Heart left ventricle (tissue), 16 donors: Measurements from ENCODE around the gene SIAH1. TPM values are rescaled to one million over a fixed set of nuclear protein-coding genes. Genes with fewer than 3 reads are reported as not detected.
A peak's percentile ranks its signal among the peaks of the same experiment; 100 is the strongest.
"Not testable (repeated sequence)": the region's sequence is repeated elsewhere in the genome, so short reads cannot be mapped to it uniquely, and the experiment has no call there.

Source experiments
- ATAC-seq, 4 donors: fragments of 200-7000 bp; cut with Tn5 transposase; one replicate each; pipeline ENCODE4 v1.9.1; 2020 to 2022; ENCODE audit warnings: moderate library complexity in 4 of 4, mild to moderate bottlenecking in 3 of 4, moderate number of reproducible peaks in 1 of 4
- DNase-seq, 5 donors: peaks; one replicate each; pipeline ENCODE4 v3.0.0-alpha.2; 2020
- H3K27ac ChIP-seq, 12 donors: fragments of 200-600 bp; sonication (generic) in 4 of 12; one replicate each; pipeline versions ENCODE4 v1.5.0 to v1.8.0; 2016 to 2022; ENCODE audit warnings: mild to moderate bottlenecking in 2 of 12
- H3K27me3 ChIP-seq, 9 donors: fragments of 200-600 bp; sonication (generic) in 2 of 9; one replicate each; pipeline versions ENCODE4 v1.5.1 to v1.8.0; 2016 to 2022; ENCODE audit warnings: mild to moderate bottlenecking in 3 of 9
- H3K36me3 ChIP-seq, 9 donors: fragments of 200-600 bp; sonication (generic) in 2 of 9; one replicate each; pipeline versions ENCODE4 v1.5.0 to v1.8.0; 2018 to 2022; ENCODE audit warnings: mild to moderate bottlenecking in 2 of 9
- H3K4me1 ChIP-seq, 12 donors: fragments of 200-600 bp; sonication (generic) in 4 of 12; one replicate each; pipeline versions ENCODE4 v1.5.0 to v1.8.0; 2016 to 2022; ENCODE audit warnings: mild to moderate bottlenecking in 3 of 12
- H3K4me3 ChIP-seq, 12 donors: fragments of 200-600 bp; sonication (generic) in 4 of 12; one replicate each; pipeline versions ENCODE4 v1.5.0 to v1.8.0; 2017 to 2022; ENCODE audit warnings: mild to moderate bottlenecking in 9 of 12, moderate library complexity in 4 of 12
- H3K9me3 ChIP-seq, 12 donors: fragments of 200-600 bp; sonication (generic) in 4 of 12; one replicate each; pipeline versions ENCODE4 v1.5.0 to v1.8.0; 2016 to 2022; ENCODE audit warnings: mild to moderate bottlenecking in 1 of 12
- CTCF ChIP-seq, 12 donors: fragments of 200-600 bp; sonication (generic) in 4 of 12; IDR thresholded peaks; one replicate each; pipeline versions ENCODE4 v1.5.0 to v1.8.0; 2018 to 2022; ENCODE audit warnings: antibody characterized with exemption in 12 of 12, mild to moderate bottlenecking in 5 of 12
- POLR2A ChIP-seq, 2 donors: fragments of 450-650 bp; IDR thresholded peaks; one replicate each; pipeline ENCODE4 v1.6.1; 2017; ENCODE audit warnings: antibody characterized with exemption in 2 of 2, mild to moderate bottlenecking in 2 of 2, moderate library complexity in 2 of 2
- WGBS, 4 donors: extraction: QIAGEN DNeasy Blood & Tissue Kit in 2 of 4; methylation state at CpG; one replicate each; pipeline versions ENCODE4 v1.1.5 to v1.1.7; 2013 to 2018; 5-methylcytosine and 5-hydroxymethylcytosine counted together
- intact Hi-C, 10 donors: fragments of 100-400 bp; cut with DNase I; formaldehyde crosslinking; loops; one replicate each; pipeline versions ENCODE4 v1.11.1 to v1.14.2; 2022
- polyA plus RNA-seq, 2 donors: library from polyadenylated mRNA; stranded (reverse); fragments of 200-250 nt; gene quantifications; one replicate each; pipeline ENCODE4 v1.2.3, GENCODE V29; 2013
- total RNA-seq, 9 donors: library from RNA; depleted of rRNA in 2 of 9; stranded (reverse); fragments of >200 nt in 2 of 9; fragmentation: NEBNext Ultra II Directional in 3 of 9; extraction: Animal tissue kit (Norgen Biotek cat#: 25700) in 3 of 9; gene quantifications; one replicate each; pipeline versions ENCODE4 v1.1.0 to v1.2.4, GENCODE V29; 2016 to 2023
- donor health status: ischemic (EF 13 %, LVEDD 7.1; RV severe dilation, severe dysfunction).
- donor health status: healthy with polysubstance abuse.
- donor health status: DM: no; HTN: yes; CAD: no.
- donor health status: DM: no; HTN: no; CAD: no.
- donor health status: ischemic (EF 25% LVEDD 6.9; RV normal size, moderate dysfunction).
- donor health status: ischemic (EF 25% LVEDD 5.7; RV mildly dilated, moderate dysfunction).
- donor health status: healthy.
- donor health status: DM: yes; HTN: yes; CAD: no.
- donor health status: ischemic (EF 35%, LVEDD 5.7; RV mildly dilated, moderate dysfunction).
- donor health status: nonischemic (EF 11% LVEDD 7.7; RV severe dilation, severe dysfunction).
- donor health status: DM: yes; HTN: yes; CAD: no.
- donor health status: PGD.
- donor health status: ischemic (EF 29% LVEDD 5.4; RV normal size, mild dysfunction).
- donor health status: nonischemic (EF 23%, LVEDD 6.1; RV moderate dilation, normal function).

Gene SIAH1
- total and polyA plus RNA-seq, 11 donors = 10.1 to 21.5 (median 13.4) TPM

GRCh38 chr16:48354877-48355855 is 30.0 kb downstream of the SIAH1 start:
- Histone ChIP-seq H3K4me1 (peaks cover 0 to 28% (median 8%) of the 10 kb centered on the region in 12 donors), H3K27ac (no peak overlapping the region), H3K36me3 (peaks cover 3 to 68% (median 47%) of the 10 kb centered on the region in 9 donors), H3K4me3 (no peak overlapping the region), H3K9me3 (no peaks in the 10 kb centered on the region), H3K27me3 (no peaks in the 10 kb centered on the region)
- WGBS, 4 donors = 86 to 92% (median 89%) methylated on average over 11 of the region's 11 CpGs
- intact Hi-C loops = loop anchor here in 8 of 10 donors (5.0 to 10.0 kb wide), 5 partner anchors 180 to 267 kb away; no protein-coding TSS in a partner anchor
- ATAC-seq (no peak), DNase-seq (no peak)
- TF ChIP-seq POLR2A (IDR thresholded peaks at IDR 0.05) (no peak), CTCF (IDR thresholded peaks at IDR 0.05) (no peak)

- H3K36me3 ChIP-seq = peaks cover 3 to 74% (median 55%) of the 10 kb centered on the region in 9 donors
- intact Hi-C loops = loop anchor here in 7 of 10 donors (5.0 to 10.0 kb wide), 5 partner anchors 180 to 268 kb away; no protein-coding TSS in a partner anchor
- not testable (repeated sequence) for H3K4me3 ChIP-seq, DNase-seq, ATAC-seq, H3K27ac ChIP-seq, H3K27me3 ChIP-seq, H3K9me3 ChIP-seq
- H3K4me1 ChIP-seq = peaks cover 0 to 26% (median 8%) of the 10 kb centered on the region in 12 donors
- WGBS, 4 donors = 97 to 98% (median 97%) methylated on average over 5 of the region's 5 CpGs
Observed at GRCh38 chr16:48354385-48354784, 30.8 kb downstream of the SIAH1 start.

- Histone ChIP-seq H3K27me3 (no peaks in the 10 kb centered on the region), H3K27ac (peak overlapping the region in 2 of 12 donors; percentile 34 to 42), H3K36me3 (peaks cover 3 to 74% (median 60%) of the 10 kb centered on the region in 9 donors), H3K9me3 (no peaks in the 10 kb centered on the region), H3K4me1 (peaks cover 0 to 26% (median 8%) of the 10 kb centered on the region in 12 donors), H3K4me3 (no peak overlapping the region)
- intact Hi-C loops = loop anchor here in 9 of 10 donors (2.0 to 10.0 kb wide), 7 partner anchors 181 to 269 kb away; no protein-coding TSS in a partner anchor
- ATAC-seq (peak; percentile 66 to 86 (median 83)), DNase-seq (peak in 3 of 5 donors; percentile 49 to 62 (median 53))
- TF ChIP-seq POLR2A (IDR thresholded peaks at IDR 0.05) (no peak), CTCF (IDR thresholded peaks at IDR 0.05) (peak; percentile 78 to 91 (median 83))
- 23 to 29% (median 25%) methylated on average over 7 of the region's 7 CpGs for WGBS, 4 donors
Observed at GRCh38 chr16:48353565-48354163, 31.5 kb downstream of the SIAH1 start.

- TF ChIP-seq POLR2A (IDR thresholded peaks at IDR 0.05) (no peak), CTCF (IDR thresholded peaks at IDR 0.05) (no peak)
- ATAC-seq (peak; percentile 9 to 30 (median 18)), DNase-seq (no peak)
- H3K4me1 ChIP-seq = peaks cover 0 to 26% (median 8%) of the 10 kb centered on the region in 12 donors
- WGBS, 4 donors = 74 to 81% (median 77%) methylated on average over 7 of the region's 7 CpGs
- no peaks in the 10 kb centered on the region for H3K9me3 ChIP-seq
- intact Hi-C loops = loop anchor here in 9 of 10 donors (2.0 to 10.0 kb wide), 7 partner anchors 182 to 270 kb away; no protein-coding TSS in a partner anchor
- no peaks in the 10 kb centered on the region for H3K27me3 ChIP-seq
- H3K36me3 ChIP-seq = peaks cover 3 to 74% (median 63%) of the 10 kb centered on the region in 9 donors
- H3K27ac ChIP-seq = peak overlapping the region in 2 of 12 donors; percentile 34 to 42
- no peak overlapping the region for H3K4me3 ChIP-seq
Observed at GRCh38 chr16:48352648-48353390, 32.4 kb downstream of the SIAH1 start.
